ENCODE measurements around the gene TMEM143.

- TF ChIP-seq, protein P1, sequence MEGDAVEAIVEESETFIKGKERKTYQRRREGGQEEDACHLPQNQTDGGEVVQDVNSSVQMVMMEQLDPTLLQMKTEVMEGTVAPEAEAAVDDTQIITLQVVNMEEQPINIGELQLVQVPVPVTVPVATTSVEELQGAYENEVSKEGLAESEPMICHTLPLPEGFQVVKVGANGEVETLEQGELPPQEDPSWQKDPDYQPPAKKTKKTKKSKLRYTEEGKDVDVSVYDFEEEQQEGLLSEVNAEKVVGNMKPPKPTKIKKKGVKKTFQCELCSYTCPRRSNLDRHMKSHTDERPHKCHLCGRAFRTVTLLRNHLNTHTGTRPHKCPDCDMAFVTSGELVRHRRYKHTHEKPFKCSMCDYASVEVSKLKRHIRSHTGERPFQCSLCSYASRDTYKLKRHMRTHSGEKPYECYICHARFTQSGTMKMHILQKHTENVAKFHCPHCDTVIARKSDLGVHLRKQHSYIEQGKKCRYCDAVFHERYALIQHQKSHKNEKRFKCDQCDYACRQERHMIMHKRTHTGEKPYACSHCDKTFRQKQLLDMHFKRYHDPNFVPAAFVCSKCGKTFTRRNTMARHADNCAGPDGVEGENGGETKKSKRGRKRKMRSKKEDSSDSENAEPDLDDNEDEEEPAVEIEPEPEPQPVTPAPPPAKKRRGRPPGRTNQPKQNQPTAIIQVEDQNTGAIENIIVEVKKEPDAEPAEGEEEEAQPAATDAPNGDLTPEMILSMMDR (IDR thresholded peaks at IDR 0.05): no peak
- TF ChIP-seq POLR2A (IDR thresholded peaks at IDR 0.05) (no peak), EP300 (IDR thresholded peaks at IDR 0.05) (no peak), POLR2AphosphoS5 (IDR thresholded peaks at IDR 0.05) (no peak)
Measured at GRCh38 chr19:48292798-48293197, 70.9 kb downstream of the TMEM143 start.

All from upper lobe of left lung (tissue), 4 donors.